Vagina (tissue), 2 donors: ENCODE results near the gene GRAMD2A. TPM values are rescaled to one million over a fixed set of nuclear protein-coding genes. Genes with fewer than 3 reads are reported as not detected.

ENCODE experiments used
- DNase-seq, 2 donors: peaks; one replicate each; pipeline ENCODE4 v3.0.0-alpha.2; 2017; ENCODE audit errors: extremely low spot score in 2 of 2
- H3K27ac ChIP-seq: fragments of 200-600 bp; sonication (generic); one replicate; pipeline ENCODE4 v1.5.1; 2019
- H3K27me3 ChIP-seq: fragments of 200-600 bp; sonication (generic); one replicate; pipeline ENCODE4 v1.5.1; 2019
- H3K36me3 ChIP-seq, 2 donors: fragments of 200-600 bp; sonication (generic); one replicate each; pipeline ENCODE4 v1.5.1; 2017 to 2019
- H3K4me1 ChIP-seq: fragments of 200-600 bp; sonication (generic); one replicate; pipeline ENCODE4 v1.5.1; 2019
- H3K4me3 ChIP-seq, 2 donors: fragments of 200-600 bp; sonication (generic); 1 replicate in 1 of 2; 2 replicates in 1 of 2; pipeline ENCODE4 v1.5.1; 2016 to 2019
- H3K9me3 ChIP-seq: fragments of 200-600 bp; sonication (generic); one replicate; pipeline ENCODE4 v1.5.1; 2019
- CTCF ChIP-seq, 3 experiments: fragments of 450-650 bp in 2 of 3; fragments of 200-600 bp in 1 of 3; sonication (generic) in 1 of 3; IDR thresholded peaks; one replicate each; pipeline ENCODE4 v1.5.1; 2017 to 2019; ENCODE audit warnings: antibody characterized with exemption in 3 of 3, mild to moderate bottlenecking in 2 of 3, moderate library complexity in 2 of 3
- POLR2A ChIP-seq, 2 donors: fragments of 450-650 bp; IDR thresholded peaks; one replicate each; pipeline ENCODE4 v1.6.1; 2017; ENCODE audit warnings: antibody characterized with exemption in 2 of 2, mild to moderate bottlenecking in 2 of 2, moderate library complexity in 2 of 2
- POLR2AphosphoS5 ChIP-seq, 2 donors: sonication (generic); formaldehyde crosslinking; IDR thresholded peaks; one replicate each; pipeline ENCODE4 v1.9.0; 2017; ENCODE audit warnings: antibody characterized with exemption in 2 of 2, mild to moderate bottlenecking in 2 of 2, low read depth in 1 of 2; ENCODE audit not compliant: insufficient read depth in 1 of 2
- intact Hi-C: fragments of 100-400 bp; cut with DNase I; formaldehyde crosslinking; loops from one replicate; pipeline ENCODE4 v1.15.1; 2023
- total RNA-seq: library from RNA; depleted of rRNA; stranded (reverse); fragments of >200 nt; gene quantifications from one replicate; pipeline ENCODE4 v1.2.3, GENCODE V29; 2016

The GRAMD2A gene
- total RNA-seq, 1 donor from 2014 or later = 7.4 TPM

DNA sequence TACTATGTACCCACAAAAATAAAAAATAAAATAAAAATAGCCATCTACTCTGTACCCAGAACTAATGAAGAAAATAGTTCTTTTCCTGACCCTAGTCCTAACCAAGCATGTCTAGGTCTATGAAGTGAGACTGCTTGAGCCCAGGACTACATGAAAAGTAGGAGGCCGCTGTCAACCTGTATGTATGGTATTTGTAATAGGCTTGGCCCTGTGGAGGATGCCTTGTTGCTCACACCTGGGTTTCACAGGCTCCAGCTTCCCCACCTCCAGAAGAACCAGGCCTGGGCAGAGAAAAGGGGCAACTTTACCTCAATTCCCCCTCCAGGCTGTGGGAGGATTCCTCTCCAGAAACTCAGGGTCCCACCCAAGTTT lies 40.3 kb upstream of the GRAMD2A start:
- peaks cover 0 to 21% of the 10 kb centered on the region in 2 donors for H3K36me3 ChIP-seq
- H3K4me1 ChIP-seq = peaks cover 21% of the 10 kb centered on the region
- no peak overlapping the region for H3K4me3 ChIP-seq
- no peak for DNase-seq
- H3K27me3 ChIP-seq = no peaks in the 10 kb centered on the region
- intact Hi-C loops = no loop called here
- no peak for TF ChIP-seq POLR2A (IDR thresholded peaks at IDR 0.05)
- H3K27ac ChIP-seq = peak overlapping the region; percentile 91
- no peaks in the 10 kb centered on the region for H3K9me3 ChIP-seq

DNA sequence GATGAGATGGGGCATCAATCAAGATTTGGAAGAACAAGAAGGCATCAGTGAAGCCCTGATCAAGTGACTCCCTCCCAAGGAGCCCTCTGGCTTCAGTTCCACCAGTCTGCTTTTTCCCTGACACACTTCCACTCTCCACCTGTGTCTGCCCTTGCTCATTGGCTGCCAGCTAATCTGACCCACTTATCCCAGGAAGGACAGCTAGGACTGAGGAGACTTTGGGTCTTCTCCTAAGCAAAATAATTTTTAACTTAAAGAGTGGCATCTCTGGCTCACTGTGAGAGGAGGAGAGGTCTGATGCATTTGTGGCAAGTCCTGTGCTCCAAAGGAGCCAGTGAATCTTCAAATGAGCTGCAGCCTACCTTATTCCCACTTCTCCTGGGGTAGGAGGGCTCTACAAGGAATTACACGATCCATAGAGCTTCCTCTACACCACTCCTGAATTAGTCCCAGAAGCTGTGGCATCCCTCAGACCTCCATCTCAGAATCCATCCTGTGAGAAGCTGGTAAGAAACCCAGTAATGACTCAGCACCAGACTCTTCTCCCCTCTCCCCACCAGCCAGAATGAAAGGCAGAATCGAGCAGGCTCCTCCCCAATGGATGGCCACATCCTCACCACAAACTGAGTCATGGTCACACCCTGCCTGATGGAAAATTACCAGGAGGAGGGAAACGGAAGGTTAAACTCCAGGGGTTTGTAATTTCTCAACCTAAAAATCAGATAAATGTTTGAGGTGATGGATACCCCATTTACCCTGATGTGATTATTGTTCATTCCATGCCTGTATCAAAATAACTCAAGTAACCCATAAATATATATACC lies 39.7 kb upstream of the GRAMD2A start:
- H3K9me3 ChIP-seq = no peaks in the 10 kb centered on the region
- H3K4me3 ChIP-seq = peak overlapping the region in 1 of 2 donors; percentile 22
- H3K27me3 ChIP-seq = no peaks in the 10 kb centered on the region
- intact Hi-C loops = no loop called here
- DNase-seq = peak in 1 of 2 donors; percentile 95
- H3K27ac ChIP-seq = peak overlapping the region; percentile 91
- peaks cover 0 to 18% of the 10 kb centered on the region in 2 donors for H3K36me3 ChIP-seq
- peaks cover 27% of the 10 kb centered on the region for H3K4me1 ChIP-seq
- TF ChIP-seq POLR2AphosphoS5 (IDR thresholded peaks at IDR 0.05; ENCODE audit: insufficient read depth in 1 of 2, low read depth in 1 of 2) (peak; percentile 22 to 85), POLR2A (IDR thresholded peaks at IDR 0.05) (peak in 1 of 2 donors; percentile 45), CTCF (IDR thresholded peaks at IDR 0.05) (no peak)

DNA sequence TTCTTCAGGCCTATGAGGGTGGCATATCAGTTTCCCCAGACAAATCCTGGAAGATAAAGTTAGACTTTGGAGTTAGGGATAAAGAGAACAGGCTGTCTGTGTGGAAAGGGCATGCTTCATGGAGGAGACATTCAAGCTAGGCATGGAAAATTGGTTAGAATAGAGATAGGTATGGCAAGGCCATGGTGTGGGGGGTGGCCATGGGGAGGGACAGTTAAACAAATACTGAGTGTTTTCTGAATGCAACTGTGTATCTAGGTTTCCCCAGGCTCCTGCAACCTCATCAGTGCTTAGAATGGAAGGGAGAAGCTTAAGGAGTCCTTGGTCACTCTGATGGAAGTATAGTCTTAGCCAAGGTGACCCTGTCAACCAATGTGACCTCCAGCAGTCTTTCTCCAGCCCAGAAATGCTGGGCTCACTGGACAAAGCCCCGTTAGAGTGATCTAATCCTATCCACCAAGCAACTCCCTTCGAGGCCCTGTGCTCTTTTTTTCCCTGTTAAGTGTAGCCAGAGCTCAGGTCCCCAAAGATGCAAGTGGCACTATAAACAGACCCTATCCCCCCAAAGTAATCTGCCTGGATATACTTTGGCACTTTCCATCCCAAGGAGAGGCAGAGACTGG lies 38.9 kb upstream of the GRAMD2A start:
- H3K4me1 ChIP-seq = peaks cover 31% of the 10 kb centered on the region
- TF ChIP-seq POLR2A (IDR thresholded peaks at IDR 0.05) (no peak), CTCF (IDR thresholded peaks at IDR 0.05) (no peak), POLR2AphosphoS5 (IDR thresholded peaks at IDR 0.05; ENCODE audit: insufficient read depth in 1 of 2, low read depth in 1 of 2) (no peak)
- no peak overlapping the region for H3K4me3 ChIP-seq
- H3K27ac ChIP-seq = peak overlapping the region; percentile 91
- H3K27me3 ChIP-seq = no peaks in the 10 kb centered on the region
- peaks cover 0 to 10% of the 10 kb centered on the region in 2 donors for H3K36me3 ChIP-seq
- DNase-seq = no peak
- H3K9me3 ChIP-seq = no peaks in the 10 kb centered on the region
- intact Hi-C loops = no loop called here

- intact Hi-C loops = no loop called here
- no peak for TF ChIP-seq POLR2A (IDR thresholded peaks at IDR 0.05)
- no peak for TF ChIP-seq POLR2AphosphoS5 (IDR thresholded peaks at IDR 0.05; ENCODE audit: insufficient read depth in 1 of 2, low read depth in 1 of 2)
- TF ChIP-seq CTCF (IDR thresholded peaks at IDR 0.05) = no peak
- H3K27me3 ChIP-seq = no peaks in the 10 kb centered on the region
- no peak overlapping the region for H3K27ac ChIP-seq
- no peaks in the 10 kb centered on the region for H3K9me3 ChIP-seq
- no peaks in the 10 kb centered on the region for H3K36me3 ChIP-seq
- H3K4me3 ChIP-seq = no peak overlapping the region
- H3K4me1 ChIP-seq = peaks cover 31% of the 10 kb centered on the region
- no peak for DNase-seq
Measured at GRCh38 chr15:72235298-72235697, 37.7 kb upstream of the GRAMD2A start.

DNA sequence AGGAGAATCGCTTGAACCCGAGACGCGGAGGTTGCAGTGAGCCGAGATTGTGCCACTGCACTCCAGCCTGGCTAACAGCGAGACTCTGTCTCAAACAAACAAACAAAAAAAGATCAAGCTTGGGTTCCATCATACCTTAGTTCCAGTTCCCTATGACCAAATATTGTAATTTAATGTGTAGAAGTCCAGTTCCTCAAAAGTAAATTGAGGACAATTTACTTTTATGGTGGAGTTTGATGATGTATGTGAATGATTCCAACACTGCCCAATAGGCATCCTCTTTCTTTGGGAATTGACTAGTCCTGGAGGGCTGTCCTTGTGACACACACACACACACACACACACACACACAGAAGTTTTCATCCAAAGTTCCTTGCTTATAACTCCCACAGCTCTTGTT lies 36.2 kb upstream of the GRAMD2A start:
- peaks cover 40% of the 10 kb centered on the region for H3K4me1 ChIP-seq
- no peaks in the 10 kb centered on the region for H3K9me3 ChIP-seq
- no peak overlapping the region for H3K4me3 ChIP-seq
- intact Hi-C loops = loop anchor here (5.0 kb wide), 2 partner anchors 39 to 144 kb away; partner anchors contain the start of genes HEXA and PARP6
- no peaks in the 10 kb centered on the region for H3K36me3 ChIP-seq
- H3K27me3 ChIP-seq = no peaks in the 10 kb centered on the region
- TF ChIP-seq POLR2A (IDR thresholded peaks at IDR 0.05) = no peak
- no peak for TF ChIP-seq CTCF (IDR thresholded peaks at IDR 0.05)
- TF ChIP-seq POLR2AphosphoS5 (IDR thresholded peaks at IDR 0.05; ENCODE audit: insufficient read depth in 1 of 2, low read depth in 1 of 2) = no peak
- DNase-seq = no peak
- no peak overlapping the region for H3K27ac ChIP-seq
